Lung (tissue), 12 donors: ENCODE results near the gene NUBPL. TPM values are rescaled to one million over a fixed set of nuclear protein-coding genes. Genes with fewer than 3 reads are reported as not detected.

ENCODE experiments used
- ATAC-seq: fragments of 200-7000 bp; cut with Tn5 transposase; one replicate; pipeline ENCODE4 v1.9.1; 2020; ENCODE audit warnings: moderate number of reproducible peaks; ENCODE audit not compliant: insufficient read depth, low FRiP score
- DNase-seq, 3 donors: peaks; one replicate each; pipeline ENCODE4 v3.0.0-alpha.2; 2013 to 2017
- H3K27ac ChIP-seq, 2 donors: one replicate each; pipeline ENCODE4 v1.5.1; 2013; ENCODE audit warnings: mild to moderate bottlenecking in 2 of 2, moderate library complexity in 2 of 2, control low read depth in 1 of 2, inconsistent platforms in 1 of 2, low read depth in 1 of 2, low read length in 1 of 2
- H3K27me3 ChIP-seq, 3 donors: one replicate each; pipeline ENCODE4 v1.5.1; 2013; ENCODE audit warnings: low read length in 2 of 3; ENCODE audit not compliant: control insufficient read depth in 3 of 3, insufficient read depth in 3 of 3
- H3K36me3 ChIP-seq, 4 donors: one replicate each; pipeline ENCODE4 v1.5.1; 2013; ENCODE audit warnings: low read length in 4 of 4, mild to moderate bottlenecking in 1 of 4, moderate library complexity in 1 of 4; ENCODE audit not compliant: control insufficient read depth in 4 of 4, insufficient read depth in 4 of 4
- H3K4me1 ChIP-seq, 5 donors: one replicate each; pipeline ENCODE4 v1.5.1; 2013; ENCODE audit warnings: low read length in 5 of 5, mild to moderate bottlenecking in 2 of 5, moderate library complexity in 1 of 5; ENCODE audit not compliant: control insufficient read depth in 5 of 5, insufficient read depth in 5 of 5
- H3K4me3 ChIP-seq: one replicate; pipeline ENCODE4 v1.5.1; 2013; ENCODE audit warnings: mild to moderate bottlenecking, control low read depth, moderate library complexity
- H3K9ac ChIP-seq, 2 donors: one replicate each; pipeline ENCODE4 v1.5.1; 2013; ENCODE audit warnings: low read length in 2 of 2, control low read depth in 1 of 2; ENCODE audit not compliant: insufficient read depth in 1 of 2
- H3K9me3 ChIP-seq, 4 donors: one replicate each; pipeline ENCODE4 v1.5.1; 2013; ENCODE audit warnings: low read length in 3 of 4, mild to moderate bottlenecking in 1 of 4, moderate library complexity in 1 of 4; ENCODE audit not compliant: control insufficient read depth in 4 of 4, insufficient read depth in 3 of 4
- CTCF ChIP-seq: IDR thresholded peaks from 2 replicates; pipeline ENCODE4 v1.5.1; 2012; ENCODE audit warnings: mild to moderate bottlenecking; ENCODE audit errors: control extremely low read depth, extremely low read depth
- WGBS, 2 donors: extraction: QIAGEN DNeasy Blood & Tissue Kit; methylation state at CpG; one replicate each; pipeline ENCODE4 v1.1.7; 2013; 5-methylcytosine and 5-hydroxymethylcytosine counted together
- polyA plus RNA-seq, 2 donors: library from polyadenylated mRNA; stranded (reverse); fragments of 200-250 nt; gene quantifications; one replicate each; pipeline ENCODE4 v1.2.1, GENCODE V29; 2013
- total RNA-seq, 2 donors: library from RNA; depleted of rRNA in 1 of 2; stranded (reverse); fragments of >200 nt in 1 of 2; gene quantifications; one replicate each; pipeline ENCODE4 v1.2.1, GENCODE V29; 2014 to 2021
- donor health status: control.
- donor health status: control.
- donor health status: Bipolar disorder and iron deficiency.
- donor health status: healthy.
- donor health status: DM: yes; HTN: yes; CAD: no.

The NUBPL gene
- total and polyA plus RNA-seq, 4 donors, result 3.0 to 20.9 (median 9.5) TPM

DNA sequence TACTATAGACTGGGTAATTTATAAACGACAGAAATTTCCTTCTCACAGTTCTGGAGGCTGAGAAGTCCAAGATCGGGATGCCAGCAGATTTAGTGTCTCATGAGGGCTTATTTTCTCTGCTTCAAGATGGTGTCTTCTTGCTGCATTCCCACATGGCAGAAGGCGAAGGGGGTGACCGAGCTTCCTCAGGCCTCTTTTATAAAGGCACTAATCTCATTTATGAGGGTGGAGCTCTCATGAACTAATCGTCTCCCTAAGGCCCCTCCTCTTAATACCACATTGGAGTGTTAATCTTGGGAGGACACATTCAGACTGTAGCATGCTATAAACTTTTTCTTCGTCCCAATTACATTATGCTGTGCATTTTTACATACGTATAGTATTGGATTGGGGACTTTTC is 315.5 kb downstream of the NUBPL start:
- 89 to 90% methylated on average over 7 of the region's 7 CpGs for WGBS, 2 donors
- H3K27ac ChIP-seq, result peak overlapping the region in 1 of 2 donors; percentile 45
- H3K4me1 ChIP-seq, result peaks cover 0 to 4% (median 3%) of the 10 kb centered on the region in 5 donors
- H3K9me3 ChIP-seq, result no peaks in the 10 kb centered on the region
- H3K27me3 ChIP-seq, result no peaks in the 10 kb centered on the region
- ATAC-seq (no peak), DNase-seq (no peak)
- no peaks in the 10 kb centered on the region for H3K36me3 ChIP-seq
- no peak overlapping the region for H3K9ac ChIP-seq
- TF ChIP-seq CTCF, result no peak
- H3K4me3 ChIP-seq, result no peak overlapping the region

- H3K9ac ChIP-seq, result no peak overlapping the region
- H3K27ac ChIP-seq, result peak overlapping the region in 1 of 2 donors; percentile 56
- H3K4me3 ChIP-seq, result no peak overlapping the region
- H3K36me3 ChIP-seq, result no peaks in the 10 kb centered on the region
- no peak for ATAC-seq
- WGBS, 2 donors, result 31 to 34% methylated on average over 9 of the region's 9 CpGs
- H3K4me1 ChIP-seq, result peaks cover 0 to 4% (median 3%) of the 10 kb centered on the region in 5 donors
- no peaks in the 10 kb centered on the region for H3K9me3 ChIP-seq
- TF ChIP-seq CTCF, result no peak
- H3K27me3 ChIP-seq, result no peaks in the 10 kb centered on the region
- DNase-seq, result peak in 2 of 3 donors; percentile 34 to 47
Measured at GRCh38 chr14:31877255-31877798, 316.1 kb downstream of the NUBPL start.

DNA sequence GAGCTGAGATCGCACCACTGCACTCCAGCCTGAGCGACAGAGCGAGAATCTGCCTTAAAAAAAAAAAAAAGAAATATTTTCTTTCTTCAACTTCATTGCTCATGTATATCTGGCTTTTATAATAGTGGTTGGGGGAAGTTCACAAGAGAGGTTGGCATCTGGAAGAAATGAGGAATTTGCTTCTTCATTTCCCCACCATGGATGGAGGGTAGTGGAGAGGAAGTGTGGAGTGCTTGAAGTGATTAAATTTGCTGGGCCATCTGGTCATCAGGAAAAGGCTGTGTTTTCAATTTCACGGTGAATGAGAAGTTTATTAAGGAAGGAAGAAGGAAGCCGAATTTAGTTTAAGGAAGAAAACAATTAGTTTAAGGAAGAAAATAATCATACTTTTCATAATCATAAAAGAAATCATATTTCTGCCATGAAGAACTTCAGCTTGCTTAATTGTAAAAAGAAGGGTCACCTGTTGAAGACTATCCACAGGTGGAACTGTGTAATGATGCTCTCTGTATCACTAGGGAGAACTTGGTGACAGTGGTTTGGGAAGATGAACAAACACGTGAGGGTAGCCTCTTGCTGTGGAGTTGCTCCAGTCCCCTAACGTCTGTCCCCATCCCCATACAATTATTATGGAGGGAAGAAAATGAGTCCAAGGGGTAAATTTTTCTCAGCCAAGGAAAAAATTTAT is 318.6 kb downstream of the NUBPL start:
- H3K27me3 ChIP-seq, result no peaks in the 10 kb centered on the region
- 73 to 75% methylated on average over 7 of the region's 7 CpGs for WGBS, 2 donors

More for the DNA sequence above, 318.6 kb downstream of the NUBPL start:
- H3K27ac ChIP-seq, result no peak overlapping the region
- H3K4me3 ChIP-seq, result no peak overlapping the region
- no peaks in the 10 kb centered on the region for H3K36me3 ChIP-seq
- no peak for ATAC-seq
- peaks cover 0 to 4% (median 3%) of the 10 kb centered on the region in 5 donors for H3K4me1 ChIP-seq
- H3K9me3 ChIP-seq, result no peaks in the 10 kb centered on the region
- TF ChIP-seq CTCF, result no peak
- DNase-seq, result no peak
- H3K9ac ChIP-seq, result no peak overlapping the region
